HepG2 (cell line): ENCODE results near the gene FMNL2. TPM values are rescaled to one million over a fixed set of nuclear protein-coding genes. Genes with fewer than 3 reads are reported as not detected.
A peak's percentile ranks its signal among the peaks of the same experiment; 100 is the strongest.

Experiments used
- HMG20A ChIP-seq: IDR thresholded peaks from 2 replicates; pipeline ENCODE4 v1.6.1; 2016; ENCODE audit warnings: borderline replicate concordance
- HNF4G ChIP-seq, 2 experiments: sonication (generic) in 1 of 2; formaldehyde crosslinking in 1 of 2; IDR thresholded peaks; 2 replicates each; pipeline versions ENCODE4 v1.4.0 to v1.6.1; 2011 to 2020; ENCODE audit warnings: borderline replicate concordance in 2 of 2, low read depth in 2 of 2, mild to moderate bottlenecking in 2 of 2, low read length in 1 of 2, missing genetic modification reagents in 1 of 2, moderate library complexity in 1 of 2
- HOXA5 ChIP-seq: sonication (generic); formaldehyde crosslinking; IDR thresholded peaks from 2 replicates; pipeline ENCODE4 v1.4.0; 2020; ENCODE audit warnings: missing genetic modification reagents
- IRF2 ChIP-seq: IDR thresholded peaks from 2 replicates; pipeline ENCODE4 v1.6.1; 2018; ENCODE audit warnings: missing genetic modification reagents, missing compliant biosample characterization
- KDM6A ChIP-seq: IDR thresholded peaks from 2 replicates; pipeline ENCODE4 v1.6.1; 2016; ENCODE audit warnings: low read depth
- KMT2A ChIP-seq: sonication (generic); formaldehyde crosslinking; IDR thresholded peaks from 2 replicates; pipeline ENCODE4 v1.4.0; 2020; ENCODE audit warnings: missing genetic modification reagents
- POGZ ChIP-seq: sonication (generic); formaldehyde crosslinking; IDR thresholded peaks from 2 replicates; pipeline ENCODE4 v1.4.0; 2020; ENCODE audit warnings: mild to moderate bottlenecking, missing genetic modification reagents
- RCOR2 ChIP-seq: IDR thresholded peaks from 2 replicates; pipeline ENCODE4 v1.6.1; 2016; ENCODE audit warnings: missing biosample characterization, missing genetic modification reagents
- RXRB ChIP-seq: IDR thresholded peaks from 2 replicates; pipeline ENCODE4 v1.6.1; 2016; ENCODE audit warnings: borderline replicate concordance, missing genetic modification reagents, missing compliant biosample characterization
- SRSF4 ChIP-seq: fragments of 200-400 bp; formaldehyde crosslinking; IDR thresholded peaks from one replicate; pipeline ENCODE4 v1.6.1; 2018; ENCODE audit warnings: mild to moderate bottlenecking, low read depth, low read length, moderate library complexity; ENCODE audit not compliant: poor library complexity, severe bottlenecking
- TSC22D2 ChIP-seq: sonication (generic); formaldehyde crosslinking; IDR thresholded peaks from 2 replicates; pipeline ENCODE4 v1.5.1; 2020; ENCODE audit warnings: missing genetic modification reagents, mild to moderate bottlenecking, borderline replicate concordance
- ZNF670 ChIP-seq: sonication (generic); formaldehyde crosslinking; IDR thresholded peaks from 2 replicates; pipeline ENCODE4 v1.8.0; 2022; ENCODE audit warnings: mild to moderate bottlenecking, missing genetic modification reagents, borderline replicate concordance
- ZNF709 ChIP-seq: sonication (generic); formaldehyde crosslinking; IDR thresholded peaks from 2 replicates; pipeline ENCODE4 v1.5.0; 2020; ENCODE audit warnings: mild to moderate bottlenecking, missing genetic modification reagents
- ZNF841 ChIP-seq: sonication (generic); formaldehyde crosslinking; IDR thresholded peaks from 2 replicates; pipeline ENCODE4 v1.8.1; 2023; ENCODE audit warnings: missing genetic modification reagents, borderline replicate concordance
- polyA plus RNA-seq, 8 experiments: library from polyadenylated mRNA; depleted of rRNA in 3 of 8; stranded (reverse) in 7 of 8; unstranded in 1 of 8; fragments of >200 nt; fragmentation: Illumina TruSeq in 4 of 8; extraction: Trizol in 4 of 8; gene quantifications; 2 replicates each; pipeline versions ENCODE4 v1.2.1 to v1.2.3, GENCODE V29; 2011 to 2016; ENCODE audit warnings: low read depth in 4 of 8, missing spikeins in 1 of 8, mixed read lengths in 1 of 8; ENCODE audit not compliant: insufficient read depth in 1 of 8
- total RNA-seq, 5 experiments: library from RNA; depleted of rRNA; stranded (reverse); fragments of >200 nt; fragmentation: Illumina TruSeq; extraction: Trizol; gene quantifications; 2 replicates each; pipeline ENCODE4 v1.2.3, GENCODE V29; 2016; ENCODE audit warnings: low read depth in 1 of 5
- TF ChIP-seq, protein P1 (sequence below): sonication (generic); formaldehyde crosslinking; IDR thresholded peaks from 2 replicates; pipeline ENCODE4 v1.5.1; 2020; ENCODE audit warnings: mild to moderate bottlenecking, moderate library complexity, missing genetic modification reagents
- TF ChIP-seq, protein P2 (sequence below): sonication (generic); formaldehyde crosslinking; conservative IDR thresholded peaks from 2 replicates; pipeline ENCODE4 v1.4.0; 2020; ENCODE audit warnings: mild to moderate bottlenecking, missing genetic modification reagents, moderate library complexity
- TF ChIP-seq, protein P3 (sequence below): sonication (generic); formaldehyde crosslinking; IDR thresholded peaks from 2 replicates; pipeline ENCODE4 v1.4.0; 2020; ENCODE audit warnings: missing genetic modification reagents, borderline replicate concordance
- TF ChIP-seq, protein P4 (sequence below): sonication (generic); formaldehyde crosslinking; IDR thresholded peaks from 2 replicates; pipeline ENCODE4 v1.4.0; 2020; ENCODE audit warnings: missing genetic modification reagents

Gene FMNL2
- total and polyA plus RNA-seq, 2 of the 13 experiments (the other 11 are each of a cell fraction or from before 2014, with no cell fraction given) = 66.5 to 67.7 TPM

DNA sequence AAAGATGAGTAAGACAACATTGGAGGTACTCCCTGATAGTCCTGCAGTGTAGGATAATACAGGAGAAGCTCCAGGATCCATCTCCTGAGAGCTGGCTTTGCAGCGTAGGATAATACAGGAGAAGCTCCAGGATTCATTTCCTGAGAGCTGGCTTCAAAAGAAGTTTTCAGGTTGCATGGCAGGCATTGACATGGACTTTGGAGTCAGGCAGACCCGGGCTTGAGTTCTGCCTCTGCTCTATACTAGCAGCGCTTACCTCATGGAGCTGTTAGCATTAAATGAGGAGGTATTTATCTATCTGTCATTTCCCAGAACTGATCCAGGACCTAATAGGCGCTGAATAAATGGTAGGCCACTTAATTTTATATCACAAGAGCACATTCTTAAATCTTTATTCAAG, 97.8 kb downstream of the FMNL2 start (continued):
- TF ChIP-seq, protein P1, sequence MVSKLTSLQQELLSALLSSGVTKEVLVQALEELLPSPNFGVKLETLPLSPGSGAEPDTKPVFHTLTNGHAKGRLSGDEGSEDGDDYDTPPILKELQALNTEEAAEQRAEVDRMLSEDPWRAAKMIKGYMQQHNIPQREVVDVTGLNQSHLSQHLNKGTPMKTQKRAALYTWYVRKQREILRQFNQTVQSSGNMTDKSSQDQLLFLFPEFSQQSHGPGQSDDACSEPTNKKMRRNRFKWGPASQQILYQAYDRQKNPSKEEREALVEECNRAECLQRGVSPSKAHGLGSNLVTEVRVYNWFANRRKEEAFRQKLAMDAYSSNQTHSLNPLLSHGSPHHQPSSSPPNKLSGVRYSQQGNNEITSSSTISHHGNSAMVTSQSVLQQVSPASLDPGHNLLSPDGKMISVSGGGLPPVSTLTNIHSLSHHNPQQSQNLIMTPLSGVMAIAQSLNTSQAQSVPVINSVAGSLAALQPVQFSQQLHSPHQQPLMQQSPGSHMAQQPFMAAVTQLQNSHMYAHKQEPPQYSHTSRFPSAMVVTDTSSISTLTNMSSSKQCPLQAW (CRISPR knock-in tag) = no peak
- no peak for TF ChIP-seq SRSF4
- 0 out of 2 replicates have a peak, but pooled peaks have one; percentile 31 for TF ChIP-seq KMT2A (CRISPR knock-in tag)
- TF ChIP-seq, protein P2, sequence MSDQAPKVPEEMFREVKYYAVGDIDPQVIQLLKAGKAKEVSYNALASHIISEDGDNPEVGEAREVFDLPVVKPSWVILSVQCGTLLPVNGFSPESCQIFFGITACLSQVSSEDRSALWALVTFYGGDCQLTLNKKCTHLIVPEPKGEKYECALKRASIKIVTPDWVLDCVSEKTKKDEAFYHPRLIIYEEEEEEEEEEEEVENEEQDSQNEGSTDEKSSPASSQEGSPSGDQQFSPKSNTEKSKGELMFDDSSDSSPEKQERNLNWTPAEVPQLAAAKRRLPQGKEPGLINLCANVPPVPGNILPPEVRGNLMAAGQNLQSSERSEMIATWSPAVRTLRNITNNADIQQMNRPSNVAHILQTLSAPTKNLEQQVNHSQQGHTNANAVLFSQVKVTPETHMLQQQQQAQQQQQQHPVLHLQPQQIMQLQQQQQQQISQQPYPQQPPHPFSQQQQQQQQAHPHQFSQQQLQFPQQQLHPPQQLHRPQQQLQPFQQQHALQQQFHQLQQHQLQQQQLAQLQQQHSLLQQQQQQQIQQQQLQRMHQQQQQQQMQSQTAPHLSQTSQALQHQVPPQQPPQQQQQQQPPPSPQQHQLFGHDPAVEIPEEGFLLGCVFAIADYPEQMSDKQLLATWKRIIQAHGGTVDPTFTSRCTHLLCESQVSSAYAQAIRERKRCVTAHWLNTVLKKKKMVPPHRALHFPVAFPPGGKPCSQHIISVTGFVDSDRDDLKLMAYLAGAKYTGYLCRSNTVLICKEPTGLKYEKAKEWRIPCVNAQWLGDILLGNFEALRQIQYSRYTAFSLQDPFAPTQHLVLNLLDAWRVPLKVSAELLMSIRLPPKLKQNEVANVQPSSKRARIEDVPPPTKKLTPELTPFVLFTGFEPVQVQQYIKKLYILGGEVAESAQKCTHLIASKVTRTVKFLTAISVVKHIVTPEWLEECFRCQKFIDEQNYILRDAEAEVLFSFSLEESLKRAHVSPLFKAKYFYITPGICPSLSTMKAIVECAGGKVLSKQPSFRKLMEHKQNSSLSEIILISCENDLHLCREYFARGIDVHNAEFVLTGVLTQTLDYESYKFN (CRISPR knock-in tag) = peak; percentile 39; the same call in 1 of the 2 replicates
- no peak for TF ChIP-seq HOXA5 (CRISPR knock-in tag)
- TF ChIP-seq, protein P3, sequence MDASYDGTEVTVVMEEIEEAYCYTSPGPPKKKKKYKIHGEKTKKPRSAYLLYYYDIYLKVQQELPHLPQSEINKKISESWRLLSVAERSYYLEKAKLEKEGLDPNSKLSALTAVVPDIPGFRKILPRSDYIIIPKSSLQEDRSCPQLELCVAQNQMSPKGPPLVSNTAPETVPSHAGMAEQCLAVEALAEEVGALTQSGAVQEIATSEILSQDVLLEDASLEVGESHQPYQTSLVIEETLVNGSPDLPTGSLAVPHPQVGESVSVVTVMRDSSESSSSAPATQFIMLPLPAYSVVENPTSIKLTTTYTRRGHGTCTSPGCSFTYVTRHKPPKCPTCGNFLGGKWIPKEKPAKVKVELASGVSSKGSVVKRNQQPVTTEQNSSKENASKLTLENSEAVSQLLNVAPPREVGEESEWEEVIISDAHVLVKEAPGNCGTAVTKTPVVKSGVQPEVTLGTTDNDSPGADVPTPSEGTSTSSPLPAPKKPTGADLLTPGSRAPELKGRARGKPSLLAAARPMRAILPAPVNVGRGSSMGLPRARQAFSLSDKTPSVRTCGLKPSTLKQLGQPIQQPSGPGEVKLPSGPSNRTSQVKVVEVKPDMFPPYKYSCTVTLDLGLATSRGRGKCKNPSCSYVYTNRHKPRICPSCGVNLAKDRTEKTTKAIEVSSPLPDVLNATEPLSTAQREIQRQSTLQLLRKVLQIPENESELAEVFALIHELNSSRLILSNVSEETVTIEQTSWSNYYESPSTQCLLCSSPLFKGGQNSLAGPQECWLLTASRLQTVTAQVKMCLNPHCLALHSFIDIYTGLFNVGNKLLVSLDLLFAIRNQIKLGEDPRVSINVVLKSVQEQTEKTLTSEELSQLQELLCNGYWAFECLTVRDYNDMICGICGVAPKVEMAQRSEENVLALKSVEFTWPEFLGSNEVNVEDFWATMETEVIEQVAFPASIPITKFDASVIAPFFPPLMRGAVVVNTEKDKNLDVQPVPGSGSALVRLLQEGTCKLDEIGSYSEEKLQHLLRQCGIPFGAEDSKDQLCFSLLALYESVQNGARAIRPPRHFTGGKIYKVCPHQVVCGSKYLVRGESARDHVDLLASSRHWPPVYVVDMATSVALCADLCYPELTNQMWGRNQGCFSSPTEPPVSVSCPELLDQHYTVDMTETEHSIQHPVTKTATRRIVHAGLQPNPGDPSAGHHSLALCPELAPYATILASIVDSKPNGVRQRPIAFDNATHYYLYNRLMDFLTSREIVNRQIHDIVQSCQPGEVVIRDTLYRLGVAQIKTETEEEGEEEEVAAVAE (CRISPR knock-in tag) = peak; percentile 40; the same call in 1 of the 2 replicates
- TF ChIP-seq ZNF670 (CRISPR knock-in tag) = no peak
- no peak for TF ChIP-seq ZNF709 (CRISPR knock-in tag)
- 0 out of 2 replicates have a peak, but pooled peaks have one; percentile 36 for TF ChIP-seq POGZ
- TF ChIP-seq HMG20A (CRISPR knock-in tag) = peak; percentile 44; the same call in 1 of the 2 replicates
- TF ChIP-seq ZNF841 (CRISPR knock-in tag) = no peak
- TF ChIP-seq KDM6A = 0 out of 2 replicates have a peak, but pooled peaks have one; percentile 34
- TF ChIP-seq HNF4G (IDR thresholded peaks at IDR 0.05; ENCODE audit: borderline replicate concordance, low read depth, low read length) = peak; percentile 84; the same call in 1 of the 2 replicates
- TF ChIP-seq HNF4G (CRISPR knock-in tag; IDR thresholded peaks at IDR 0.05; ENCODE audit: borderline replicate concordance, low read depth) = no peak
- TF ChIP-seq RXRB (CRISPR knock-in tag) = no peak; the same call in 1 of the 2 replicates
- TF ChIP-seq IRF2 = 0 out of 2 replicates have a peak, but pooled peaks have one; percentile 21
- peak; percentile 79; the same call in 1 of the 2 replicates for TF ChIP-seq RCOR2
- TF ChIP-seq, protein P4, sequence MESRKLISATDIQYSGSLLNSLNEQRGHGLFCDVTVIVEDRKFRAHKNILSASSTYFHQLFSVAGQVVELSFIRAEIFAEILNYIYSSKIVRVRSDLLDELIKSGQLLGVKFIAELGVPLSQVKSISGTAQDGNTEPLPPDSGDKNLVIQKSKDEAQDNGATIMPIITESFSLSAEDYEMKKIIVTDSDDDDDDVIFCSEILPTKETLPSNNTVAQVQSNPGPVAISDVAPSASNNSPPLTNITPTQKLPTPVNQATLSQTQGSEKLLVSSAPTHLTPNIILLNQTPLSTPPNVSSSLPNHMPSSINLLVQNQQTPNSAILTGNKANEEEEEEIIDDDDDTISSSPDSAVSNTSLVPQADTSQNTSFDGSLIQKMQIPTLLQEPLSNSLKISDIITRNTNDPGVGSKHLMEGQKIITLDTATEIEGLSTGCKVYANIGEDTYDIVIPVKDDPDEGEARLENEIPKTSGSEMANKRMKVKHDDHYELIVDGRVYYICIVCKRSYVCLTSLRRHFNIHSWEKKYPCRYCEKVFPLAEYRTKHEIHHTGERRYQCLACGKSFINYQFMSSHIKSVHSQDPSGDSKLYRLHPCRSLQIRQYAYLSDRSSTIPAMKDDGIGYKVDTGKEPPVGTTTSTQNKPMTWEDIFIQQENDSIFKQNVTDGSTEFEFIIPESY (CRISPR knock-in tag) = peak; percentile 73; the same call in 1 of the 2 replicates
- no peak for TF ChIP-seq TSC22D2 (CRISPR knock-in tag)
